HG02763 (cell line): Measurements from ENCODE around the gene TMA7.

Source experiments
- ATAC-seq: cut with Tn5 transposase; IDR thresholded peaks from one replicate; pipeline ENCODE4 v1.9.1; 2021; ENCODE audit warnings: mild to moderate bottlenecking, moderate library complexity; ENCODE audit not compliant: unreplicated experiment

The TMA7 gene

DNA sequence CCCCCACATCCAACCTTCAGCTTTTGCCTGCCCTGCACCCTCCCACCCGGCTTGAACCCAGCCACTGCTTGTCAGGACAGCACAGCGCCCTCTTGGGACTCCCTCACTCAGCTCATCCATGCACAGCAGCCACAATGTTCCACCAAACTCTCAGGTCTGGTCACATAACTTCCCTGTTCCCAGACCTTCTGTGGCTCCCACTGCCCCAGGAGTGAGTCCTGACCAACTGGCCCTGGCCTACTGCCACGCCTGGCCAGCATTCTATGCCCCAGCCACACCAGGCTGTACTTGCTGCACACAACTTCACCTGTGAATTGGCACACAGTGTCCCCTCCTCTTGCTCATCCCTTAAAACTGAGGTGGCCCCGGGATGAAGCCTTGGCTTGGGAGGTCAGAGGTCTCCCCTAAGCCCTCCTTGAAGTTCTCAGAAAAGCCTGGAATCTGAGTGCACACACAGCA is 31.2 kb upstream of the TMA7 start:
- no peak for ATAC-seq

DNA sequence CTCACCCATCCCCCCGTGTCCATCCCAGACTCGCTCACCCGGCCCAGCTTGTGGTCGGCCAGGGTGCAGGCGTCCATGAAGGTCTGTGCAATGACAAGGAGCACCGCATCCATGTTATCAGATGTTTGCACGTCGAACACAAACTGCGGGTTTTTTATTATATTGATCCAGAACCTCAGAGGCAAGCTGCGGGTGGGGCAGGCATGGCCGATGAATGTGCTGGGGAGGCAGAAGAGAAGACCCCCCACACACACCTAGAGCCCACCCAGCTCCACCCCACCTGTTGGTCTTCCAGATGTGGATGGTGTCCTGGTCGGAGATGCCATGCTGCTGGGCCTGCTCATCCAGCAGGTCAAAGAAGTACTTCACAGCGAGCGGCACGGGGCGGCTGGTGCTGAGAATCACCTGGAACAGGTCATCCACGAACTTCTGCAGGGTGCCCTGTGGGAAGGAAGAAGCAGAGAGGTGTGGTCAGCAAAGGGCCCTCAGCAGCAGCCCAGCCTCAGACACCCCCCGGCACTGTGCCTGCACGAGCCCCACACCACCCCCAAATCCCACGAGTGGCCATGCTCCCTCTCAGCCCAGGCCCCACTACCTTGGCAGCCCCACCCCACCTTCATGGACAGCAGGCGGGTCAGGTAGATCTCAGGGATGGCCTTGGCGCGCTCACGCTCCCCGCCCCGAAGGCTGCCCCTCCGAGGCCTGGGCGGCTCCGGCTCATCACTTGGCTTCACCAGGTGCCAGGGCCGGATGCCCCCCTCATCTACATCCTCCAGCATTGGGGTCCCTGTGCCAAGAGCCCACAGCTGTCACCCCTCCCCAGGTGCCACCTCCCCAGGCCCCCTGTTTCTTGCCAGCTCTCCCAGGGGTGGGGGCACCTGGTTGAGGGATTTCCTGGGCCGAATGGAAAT is 30.5 kb upstream of the TMA7 start:
- ATAC-seq = no peak

DNA sequence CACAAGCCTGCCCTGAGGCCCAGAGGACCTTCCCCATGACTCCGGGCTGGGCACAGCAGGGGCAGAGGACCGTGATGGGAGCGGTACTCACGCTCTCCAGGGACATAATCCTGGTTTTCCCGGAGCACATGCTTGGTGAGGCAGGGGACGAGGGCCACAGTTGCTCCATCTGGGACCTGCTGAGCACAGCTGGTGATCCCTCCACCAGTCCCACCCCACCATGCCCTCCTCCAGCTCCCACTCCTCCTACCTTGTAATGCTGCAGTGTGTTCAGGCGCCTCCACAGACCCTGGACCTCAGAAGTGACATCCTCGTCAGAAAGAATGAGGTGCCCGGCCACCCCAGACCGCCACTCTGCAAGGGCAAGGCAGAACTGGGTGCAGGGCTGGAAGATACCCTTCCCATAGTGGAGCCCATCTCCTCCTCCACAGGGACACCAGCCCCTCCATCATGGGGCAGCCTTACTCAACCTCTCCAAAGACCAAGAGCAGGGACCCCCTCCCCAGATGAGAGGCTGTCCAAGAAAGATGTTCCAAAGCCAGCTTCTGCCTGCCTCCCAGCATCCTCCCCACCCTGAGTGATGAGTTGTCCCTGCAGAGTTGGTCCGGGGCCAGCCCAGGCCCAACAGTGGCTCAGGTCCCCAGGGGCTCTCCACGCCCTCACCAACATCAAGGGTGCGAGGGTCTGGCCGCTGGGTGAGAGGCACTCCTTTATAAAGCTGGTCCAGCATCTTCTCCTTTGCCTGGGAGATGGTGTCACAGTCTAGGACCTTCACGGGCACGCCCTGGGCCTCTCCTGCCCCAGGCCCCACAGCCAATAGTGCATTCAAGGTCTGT is 29.6 kb upstream of the TMA7 start:
- no peak for ATAC-seq

DNA sequence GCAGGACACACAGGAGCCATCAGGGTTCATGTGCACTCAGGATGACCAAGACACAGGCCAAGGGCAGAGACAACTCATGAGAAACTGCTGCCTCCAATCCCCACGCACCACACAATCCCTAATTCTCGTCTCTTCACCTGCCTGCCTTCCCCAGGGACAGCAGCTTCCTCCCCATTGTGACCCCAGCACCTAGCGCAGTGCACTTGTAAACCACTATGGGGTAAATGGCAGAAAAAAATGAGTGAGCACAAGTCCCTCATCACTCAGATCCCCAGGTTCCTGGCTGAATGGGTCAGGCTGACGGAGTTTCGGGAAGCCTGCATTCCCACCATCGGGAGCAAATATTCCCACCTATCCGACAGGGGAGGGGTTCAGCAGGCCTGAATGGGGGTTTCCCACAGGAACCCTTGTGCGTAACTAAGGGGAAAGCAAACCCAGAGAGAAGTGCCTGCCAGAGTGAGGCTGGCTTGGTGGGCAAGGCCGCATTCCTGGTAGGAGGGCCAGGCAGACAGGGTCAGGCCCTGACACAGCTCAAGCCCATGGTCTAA is 28.9 kb upstream of the TMA7 start:
- ATAC-seq = no peak

DNA sequence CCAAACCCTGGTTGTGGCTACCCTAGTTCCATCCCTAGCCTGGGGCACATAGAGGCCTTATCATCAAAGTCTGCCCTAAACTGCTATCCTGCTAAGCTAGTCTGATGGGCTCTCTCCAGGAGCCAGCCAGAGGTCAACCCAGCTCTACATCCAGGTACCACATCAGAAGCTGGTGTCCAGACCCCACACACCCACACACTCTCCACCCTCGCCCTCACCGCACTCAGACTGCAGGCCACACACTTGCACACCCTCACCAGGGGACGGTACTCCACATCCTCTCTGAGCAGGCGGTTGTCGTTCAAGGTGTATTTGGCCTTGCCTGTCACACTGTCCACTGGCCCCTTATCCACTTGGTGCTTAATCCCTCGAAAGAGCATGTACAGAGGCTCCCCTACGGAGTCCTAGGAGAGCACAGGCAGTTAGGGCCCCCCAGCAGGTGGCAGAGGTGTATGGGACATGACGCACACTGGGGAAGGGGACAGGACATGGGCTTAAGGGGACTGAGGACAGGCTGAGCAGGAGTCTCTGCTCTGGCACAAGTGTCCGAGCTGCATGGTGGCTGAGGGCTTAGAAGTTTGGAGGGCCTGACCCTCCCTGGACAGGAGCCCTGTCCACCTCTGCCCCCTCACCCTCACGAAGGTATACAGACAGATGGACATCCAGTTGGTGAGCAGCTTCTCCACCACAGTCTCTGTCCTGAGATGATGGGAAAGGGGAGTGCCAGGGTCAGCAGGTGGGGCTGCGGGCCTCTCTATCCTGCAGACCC is 28.3 kb upstream of the TMA7 start:
- no peak for ATAC-seq

DNA sequence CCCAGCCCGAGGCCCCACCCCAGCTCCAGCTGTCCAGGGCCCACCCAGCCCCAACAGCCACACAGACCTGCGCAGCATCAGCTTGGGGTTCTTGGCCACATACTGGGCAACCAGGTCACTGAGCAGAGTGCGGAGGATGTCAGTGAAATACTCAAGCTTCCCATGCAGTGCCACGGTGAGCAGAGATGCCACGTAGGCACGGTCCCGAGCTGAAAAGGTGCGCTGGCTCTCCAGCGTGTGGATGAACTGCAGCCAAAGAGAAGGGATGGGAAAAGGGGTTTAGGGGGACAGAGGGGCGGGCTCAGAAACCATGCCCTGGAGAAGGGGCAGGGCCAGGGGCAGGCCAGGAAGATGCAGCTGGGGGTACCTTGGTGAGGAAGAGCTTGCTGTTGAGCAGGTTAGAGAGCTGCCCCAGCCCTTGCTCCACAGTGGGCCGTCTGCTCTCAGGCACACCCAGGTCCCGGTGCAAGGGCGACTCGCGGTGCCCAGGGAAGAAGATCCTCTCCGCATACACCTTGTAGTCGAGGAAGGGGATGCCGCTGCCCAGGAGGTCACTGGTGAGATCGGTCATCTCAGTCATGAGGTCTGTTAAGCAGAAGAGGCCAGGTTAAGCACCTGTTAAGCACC is 27.6 kb upstream of the TMA7 start:
- ATAC-seq = no peak

DNA sequence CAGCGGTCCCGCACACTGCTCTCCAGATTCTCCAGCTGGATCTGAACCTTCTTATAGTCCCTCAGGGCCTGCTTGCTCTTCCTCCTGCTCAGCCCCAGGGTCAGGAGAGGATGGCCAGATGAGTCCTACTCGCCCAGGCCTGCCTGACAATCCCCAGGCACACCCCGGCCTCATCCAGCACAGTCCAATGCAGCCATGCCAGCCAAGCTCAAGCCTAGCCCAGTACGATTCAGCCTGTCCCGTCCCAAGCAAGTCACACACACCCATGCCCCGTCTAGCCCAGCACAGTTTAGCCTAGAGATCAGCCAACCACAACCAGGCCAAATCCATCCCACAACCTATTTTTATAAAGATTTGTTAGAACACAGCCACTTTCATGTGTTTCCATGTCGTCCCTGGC is 27.0 kb upstream of the TMA7 start:
- no peak for ATAC-seq

DNA sequence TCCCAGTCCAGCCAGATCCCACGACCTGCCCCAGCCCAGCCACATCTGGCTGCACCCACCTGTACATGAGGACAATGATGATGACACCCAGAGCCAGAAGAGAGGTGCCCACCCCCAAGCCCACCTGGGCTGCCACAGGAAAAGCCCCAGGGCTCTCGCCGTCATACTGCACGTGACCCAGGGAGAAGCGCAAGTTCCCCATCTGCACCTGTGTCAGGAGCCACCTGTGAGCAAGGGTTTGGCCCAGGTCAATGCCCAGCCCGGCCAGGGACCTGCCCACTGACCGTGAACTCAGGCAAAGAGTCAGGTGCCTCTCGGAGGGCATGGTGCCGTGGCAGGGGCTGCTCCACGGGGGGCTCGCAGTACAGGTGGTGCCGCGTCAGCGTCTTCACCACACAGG is 26.4 kb upstream of the TMA7 start:
- no peak for ATAC-seq

DNA sequence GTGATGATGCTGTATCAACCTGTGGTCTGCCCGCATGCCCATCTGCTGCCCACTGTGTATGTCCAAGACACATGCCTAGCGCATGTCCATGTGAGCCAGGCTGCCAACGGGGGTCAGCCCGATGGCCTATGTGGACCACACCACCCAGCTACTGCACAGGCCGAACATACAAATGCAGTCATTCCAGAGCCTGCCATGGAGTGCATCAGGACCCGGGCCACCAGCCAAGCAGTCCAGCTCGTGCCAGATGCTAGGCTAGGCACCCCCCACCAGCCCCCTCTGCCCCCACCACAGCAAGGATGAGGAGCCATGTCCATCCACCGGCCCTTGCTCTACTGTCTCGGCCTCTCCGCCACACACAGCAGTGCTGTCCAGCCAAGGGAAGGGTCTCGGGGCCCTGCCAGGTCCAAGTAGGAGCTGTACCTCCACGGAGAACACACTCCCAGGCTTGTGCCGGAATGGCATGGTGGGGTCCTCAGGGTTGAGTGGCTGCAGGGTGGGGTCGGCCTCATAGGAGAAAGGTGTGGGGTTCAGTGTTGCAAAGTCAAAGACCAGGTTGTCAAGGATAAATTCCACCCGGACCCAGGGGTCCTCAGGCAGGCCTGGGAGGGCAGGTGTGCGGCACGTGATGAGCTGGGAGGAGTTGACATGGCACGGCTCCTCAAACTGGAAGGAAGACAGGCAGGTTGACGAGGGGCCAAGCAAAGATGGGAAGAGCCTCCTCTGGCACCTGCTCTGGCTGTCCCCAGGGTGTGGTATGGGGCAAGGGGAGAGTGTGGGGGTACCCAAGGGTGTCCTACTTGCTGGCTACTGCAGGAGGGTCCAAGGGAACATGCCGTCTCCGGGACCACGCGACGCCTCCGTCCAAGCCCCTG is 25.4 kb upstream of the TMA7 start:
- no peak for ATAC-seq

DNA sequence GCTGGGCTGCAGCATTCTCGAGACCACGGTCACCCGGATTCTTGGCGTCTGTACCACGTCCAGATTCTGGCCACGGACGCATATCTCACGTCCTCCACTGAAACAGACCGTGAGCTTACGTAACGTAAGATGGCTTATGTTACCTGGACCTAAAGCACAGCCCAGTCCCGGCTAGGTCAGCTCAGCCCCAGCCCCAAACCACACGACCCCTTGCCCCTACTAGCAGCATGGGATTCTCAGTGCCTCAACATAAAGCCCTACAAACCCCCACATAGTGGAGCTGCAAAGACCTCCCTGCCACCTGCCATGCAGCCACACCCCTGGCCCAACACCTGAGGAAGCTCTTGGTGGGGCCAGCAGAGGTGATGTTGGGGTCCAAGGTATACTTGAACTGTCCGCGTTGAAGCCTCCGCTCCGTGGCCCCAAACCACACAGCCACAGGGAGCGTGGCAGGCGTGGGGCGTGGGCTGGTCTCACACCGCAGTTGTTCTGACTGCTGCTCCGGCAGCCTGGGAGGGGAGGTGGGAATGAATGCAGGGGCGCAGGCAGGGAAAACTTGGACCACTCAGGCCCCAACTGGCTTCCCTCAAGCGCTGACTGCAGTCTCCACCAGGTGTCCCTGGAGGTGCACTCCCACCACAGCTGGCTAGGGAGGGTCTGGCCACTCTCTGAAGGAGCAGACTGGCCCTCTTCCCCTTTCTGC is 24.7 kb upstream of the TMA7 start:
- ATAC-seq = no peak

DNA sequence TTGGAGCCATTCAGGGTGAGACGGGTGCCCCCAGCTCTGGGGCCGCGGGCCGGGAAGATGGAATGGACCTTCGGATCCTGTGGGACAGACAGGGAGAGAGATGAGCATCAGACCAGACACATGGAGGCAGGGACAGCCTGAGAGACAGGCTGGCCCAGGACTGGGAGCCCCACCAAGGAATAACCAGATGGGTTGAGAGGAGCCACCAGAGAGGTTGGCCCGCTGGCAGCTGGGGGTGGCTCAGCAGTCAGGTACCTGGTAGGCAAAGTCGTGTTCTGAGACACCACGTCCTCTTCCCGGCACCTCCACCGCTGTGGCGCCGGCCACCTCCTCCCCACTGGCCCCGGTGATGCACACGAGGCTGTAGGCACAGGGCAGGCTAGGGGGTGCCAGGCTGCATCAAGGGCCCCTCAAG is 24.0 kb upstream of the TMA7 start:
- no peak for ATAC-seq

DNA sequence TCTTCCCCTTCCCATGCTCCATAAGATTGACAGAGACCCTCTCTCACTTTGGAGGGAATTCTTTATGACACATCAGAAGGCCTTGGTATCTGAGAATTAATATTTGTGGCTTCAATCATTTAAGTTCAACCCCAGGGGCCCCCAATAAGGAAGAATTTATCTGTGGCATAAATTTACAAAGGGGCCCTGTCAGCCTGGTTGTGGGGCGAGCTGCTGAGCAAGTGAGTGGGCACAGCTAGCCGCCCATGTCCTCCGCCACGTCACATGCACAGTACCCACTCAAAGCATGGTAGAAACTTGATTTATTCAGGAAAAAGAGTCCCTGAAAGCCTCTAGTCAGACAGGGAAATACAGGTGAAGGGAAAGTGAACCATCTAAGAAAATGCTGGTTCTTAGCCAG is 23.5 kb upstream of the TMA7 start:
- no peak for ATAC-seq

DNA sequence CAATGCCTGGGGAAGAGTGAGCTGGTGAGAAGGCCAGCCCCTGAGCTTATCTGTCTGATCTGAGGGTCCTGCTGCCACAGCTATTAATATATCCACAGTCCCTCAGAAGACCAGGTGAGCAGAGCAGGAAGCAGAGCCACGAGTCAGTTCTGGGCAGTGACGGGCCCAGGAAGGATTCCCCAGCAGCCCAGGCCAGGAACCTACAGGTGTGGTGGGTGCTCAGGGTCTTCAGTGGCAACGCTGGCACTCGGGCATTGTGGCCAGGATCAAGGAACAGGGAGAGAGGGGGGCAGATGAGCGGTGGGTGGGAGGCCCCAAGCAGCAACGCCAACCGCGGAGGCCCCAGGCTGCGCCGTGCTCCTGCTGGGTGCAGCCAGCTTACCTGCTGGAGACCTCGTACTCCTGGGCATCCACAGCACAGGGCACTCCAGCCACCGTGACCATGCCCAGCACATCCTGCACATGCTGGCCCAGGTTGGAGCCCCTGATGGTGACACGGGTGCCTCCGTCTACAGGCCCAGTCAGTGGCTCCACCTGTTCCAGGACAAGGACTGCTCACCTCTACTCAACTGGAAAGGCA is 22.4 kb upstream of the TMA7 start:
- no peak for ATAC-seq

DNA sequence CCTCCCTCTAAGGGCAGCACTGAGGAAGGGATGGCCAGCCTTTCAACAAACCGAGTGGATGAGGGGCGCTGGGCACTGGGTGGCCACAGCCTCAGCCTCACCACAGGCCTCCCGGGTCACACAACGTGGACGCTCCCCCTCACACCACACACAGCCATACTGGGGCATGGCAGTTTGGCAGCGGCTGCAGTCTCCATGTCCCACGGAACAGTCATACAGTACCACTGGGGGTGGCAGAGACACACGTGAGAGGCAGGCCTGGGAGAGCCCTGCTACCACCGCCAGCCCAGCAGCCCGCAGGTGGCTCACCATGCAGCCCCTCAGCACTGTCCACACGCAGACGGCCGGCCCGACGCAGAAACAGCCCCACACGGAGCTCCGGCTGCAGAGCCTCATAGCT is 21.9 kb upstream of the TMA7 start:
- ATAC-seq = no peak

DNA sequence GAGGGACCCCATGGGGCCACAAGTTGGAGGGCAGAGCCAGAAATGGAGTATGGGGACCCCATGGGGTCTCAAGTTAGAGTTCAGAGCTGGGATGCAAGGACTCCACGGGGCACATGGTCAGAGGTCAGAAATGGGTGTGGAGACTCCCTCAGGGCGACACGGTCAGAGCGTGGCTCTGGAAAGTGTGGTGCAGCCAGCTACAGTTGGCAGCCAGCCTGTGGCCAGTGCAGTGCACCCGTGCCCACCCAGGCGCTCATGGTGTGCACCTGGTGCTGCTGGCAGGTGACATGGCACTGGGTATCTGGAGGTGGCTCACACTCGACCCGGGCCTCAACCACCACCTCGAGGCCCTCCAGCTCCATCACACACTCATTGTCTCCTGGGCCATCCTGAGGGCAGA is 21.4 kb upstream of the TMA7 start:
- ATAC-seq = no peak

DNA sequence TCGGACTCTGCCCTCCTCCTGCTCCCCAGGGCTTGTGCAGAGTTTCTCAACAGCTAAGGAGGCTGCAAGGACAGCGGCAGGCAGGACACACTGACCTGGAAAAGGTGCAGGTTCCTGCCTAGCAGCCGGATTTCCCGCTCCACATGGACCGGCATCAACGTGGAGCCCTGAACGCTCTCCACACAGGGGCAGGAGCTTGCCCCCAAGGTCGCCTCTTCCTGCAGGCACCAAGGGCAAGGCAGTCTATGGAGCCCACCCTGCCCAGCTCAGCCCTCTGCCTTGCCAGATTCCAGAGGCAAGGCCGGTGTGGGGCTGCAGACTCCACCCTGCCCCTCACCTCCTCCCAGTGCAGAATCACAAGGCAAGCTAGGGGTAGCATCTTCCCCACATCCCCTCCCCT is 20.9 kb upstream of the TMA7 start:
- no peak for ATAC-seq

DNA sequence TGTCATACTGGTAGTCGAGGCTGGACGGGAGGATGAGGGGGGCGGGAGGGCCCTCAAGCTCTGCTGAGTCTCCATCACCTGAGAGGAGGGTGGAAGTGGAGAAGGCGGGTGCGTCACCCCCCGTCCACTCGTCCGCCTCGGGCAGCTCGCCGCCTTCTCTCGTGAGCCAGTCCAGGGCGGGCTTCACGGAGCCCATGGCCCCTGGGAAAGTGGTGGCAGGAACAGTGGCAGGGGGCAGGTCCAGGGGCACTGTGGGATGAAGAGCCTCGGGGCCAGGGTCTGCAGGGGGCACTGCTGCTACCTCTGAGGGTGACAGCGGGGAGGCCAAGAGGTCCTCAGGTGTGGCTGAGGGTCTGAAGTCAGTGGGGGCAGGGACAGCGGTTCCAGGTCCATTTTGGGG is 20.5 kb upstream of the TMA7 start:
- ATAC-seq = no peak

DNA sequence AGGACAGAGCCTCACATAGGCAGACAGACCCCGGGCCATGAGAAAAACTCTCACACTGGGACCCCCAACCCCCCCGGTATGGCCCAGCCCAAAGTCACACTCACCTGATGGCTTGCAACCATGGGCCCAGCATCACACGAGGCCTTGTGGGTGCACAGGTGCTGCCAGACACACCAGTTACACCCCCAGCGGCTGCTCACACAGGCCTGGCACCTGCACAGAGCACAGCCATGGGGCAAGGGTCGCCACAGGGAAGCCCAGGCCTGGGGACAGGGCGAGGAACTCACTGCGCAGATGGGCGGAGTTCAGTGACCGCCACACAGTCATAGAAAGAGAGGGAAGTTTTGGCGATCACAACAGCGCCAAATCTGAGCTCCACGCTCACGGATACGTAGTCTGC is 19.5 kb upstream of the TMA7 start:
- no peak for ATAC-seq

DNA sequence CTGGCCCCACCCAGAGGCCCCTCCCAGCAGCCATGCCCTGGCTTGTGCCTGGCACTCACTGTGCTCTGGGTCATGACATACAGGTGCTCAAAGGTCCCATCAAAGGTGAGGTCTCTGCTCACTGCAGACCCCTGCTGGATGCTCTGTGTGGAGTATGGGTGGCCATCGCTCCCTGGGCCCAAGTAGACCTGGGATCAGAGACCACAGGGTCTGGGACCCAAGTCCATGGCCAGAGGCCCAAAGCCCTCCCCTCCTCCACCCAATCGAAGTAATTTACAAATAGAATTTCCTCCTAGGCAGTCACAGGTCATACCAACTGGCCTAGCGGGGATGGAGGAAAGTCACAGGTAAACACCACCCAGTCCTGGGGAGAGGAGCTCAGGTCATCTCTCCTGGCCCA is 17.8 kb upstream of the TMA7 start:
- ATAC-seq = no peak
